ENCODE data around the gene TBC1D21. TPM values are rescaled to one million over a fixed set of nuclear protein-coding genes. Genes with fewer than 3 reads are reported as not detected.
"Not testable (repeated sequence)": the region's sequence is repeated elsewhere in the genome, so short reads cannot be mapped to it uniquely, and the experiment has no call there.

The TBC1D21 gene
- total and polyA plus RNA-seq, 12 donors = not detected

DNA sequence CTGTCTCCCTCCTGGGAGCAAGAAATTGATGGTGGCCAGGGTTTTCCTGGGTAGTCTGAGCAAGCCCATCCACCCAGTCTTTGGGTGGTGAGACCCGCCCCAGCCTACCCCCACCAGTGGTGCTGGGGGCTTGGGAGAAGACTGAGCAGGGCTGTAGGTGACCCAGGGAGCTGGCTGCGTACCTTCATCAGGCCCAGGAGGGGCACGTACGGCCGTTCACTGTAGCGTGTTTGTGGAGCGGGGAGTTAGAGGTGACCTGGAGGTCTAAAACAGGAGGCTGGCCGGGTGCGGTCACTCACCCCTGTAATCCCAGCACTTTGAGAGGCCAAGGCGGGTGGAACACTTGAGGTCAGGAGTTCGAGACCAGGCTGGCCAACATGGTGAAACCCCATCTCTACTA, 64.4 kb downstream of the TBC1D21 start:
- 97 to 99% methylated on average over 11 of the region's 11 CpGs for WGBS, 2 donors
- TF ChIP-seq, protein P1, sequence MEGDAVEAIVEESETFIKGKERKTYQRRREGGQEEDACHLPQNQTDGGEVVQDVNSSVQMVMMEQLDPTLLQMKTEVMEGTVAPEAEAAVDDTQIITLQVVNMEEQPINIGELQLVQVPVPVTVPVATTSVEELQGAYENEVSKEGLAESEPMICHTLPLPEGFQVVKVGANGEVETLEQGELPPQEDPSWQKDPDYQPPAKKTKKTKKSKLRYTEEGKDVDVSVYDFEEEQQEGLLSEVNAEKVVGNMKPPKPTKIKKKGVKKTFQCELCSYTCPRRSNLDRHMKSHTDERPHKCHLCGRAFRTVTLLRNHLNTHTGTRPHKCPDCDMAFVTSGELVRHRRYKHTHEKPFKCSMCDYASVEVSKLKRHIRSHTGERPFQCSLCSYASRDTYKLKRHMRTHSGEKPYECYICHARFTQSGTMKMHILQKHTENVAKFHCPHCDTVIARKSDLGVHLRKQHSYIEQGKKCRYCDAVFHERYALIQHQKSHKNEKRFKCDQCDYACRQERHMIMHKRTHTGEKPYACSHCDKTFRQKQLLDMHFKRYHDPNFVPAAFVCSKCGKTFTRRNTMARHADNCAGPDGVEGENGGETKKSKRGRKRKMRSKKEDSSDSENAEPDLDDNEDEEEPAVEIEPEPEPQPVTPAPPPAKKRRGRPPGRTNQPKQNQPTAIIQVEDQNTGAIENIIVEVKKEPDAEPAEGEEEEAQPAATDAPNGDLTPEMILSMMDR (IDR thresholded peaks at IDR 0.05) = no peak
- Histone ChIP-seq H3K27me3 (no peaks in the 10 kb centered on the region), H3K4me3 (no peak overlapping the region), H3K27ac (peak overlapping the region in 1 of 10 donors; percentile 58), H3K36me3 (no peaks in the 10 kb centered on the region), H3K9me3 (no peaks in the 10 kb centered on the region), H3K4me1 (peaks cover 12 to 85% (median 44%) of the 10 kb centered on the region in 9 donors)
- ATAC-seq (no peak), DNase-seq (no peak)
- intact Hi-C loops (cut with DNase I) = no loop called here

DNA sequence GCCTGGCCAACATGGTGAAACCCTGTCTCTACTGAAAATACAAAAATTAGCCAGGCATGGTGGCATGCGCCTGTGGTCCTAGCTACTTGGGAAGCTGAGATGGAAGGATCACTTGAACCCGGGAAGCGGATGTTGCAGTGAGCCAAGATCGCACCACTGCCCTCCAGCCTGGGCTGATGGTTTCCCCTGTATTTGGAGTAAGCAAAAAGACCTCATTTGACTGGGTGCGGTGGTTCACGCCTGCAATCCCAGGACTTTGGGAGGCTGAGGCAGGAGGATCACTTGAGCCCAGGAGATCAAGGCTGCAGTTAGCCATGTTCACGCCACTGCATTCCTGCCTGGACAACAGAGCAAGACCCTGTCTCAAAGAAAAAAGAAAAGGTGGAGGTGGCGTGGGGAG, 65.2 kb downstream of the TBC1D21 start:
- ATAC-seq; H3K27ac ChIP-seq; intact Hi-C loops (cut with DNase I); H3K36me3 ChIP-seq; H3K27me3 ChIP-seq; H3K4me3 ChIP-seq; H3K9me3 ChIP-seq; DNase-seq: not testable (repeated sequence)
- 93 to 95% methylated on average over 8 of the region's 8 CpGs for WGBS, 2 donors
- peaks cover 12 to 78% (median 44%) of the 10 kb centered on the region in 9 donors for H3K4me1 ChIP-seq

Other genes with a start within 250 kb of the TBC1D21 start
- 100 to 1,000 TPM; 167 to 212 (median 188) TPM for gene NPTN, start 240.2 kb upstream of the TBC1D21 start, total RNA-seq
- gene NPTN, start 240.2 kb upstream of the TBC1D21 start, polyA plus RNA-seq = 100 to 1,000 TPM in 1 of 2 donors, 10 to 100 TPM in 1; 89.9 to 121 TPM
- gene CD276, start 189.2 kb upstream of the TBC1D21 start, total RNA-seq = 10 to 100 TPM; 26.5 to 77.1 (median 38.1) TPM
- gene CD276, start 189.2 kb upstream of the TBC1D21 start, polyA plus RNA-seq = 10 to 100 TPM; 34.2 to 45.1 TPM
- gene INSYN1, start 120.2 kb upstream of the TBC1D21 start, total RNA-seq = 100 to 1,000 TPM in 4 of 10 donors, 10 to 100 TPM in 6; 56.4 to 221 (median 74.9) TPM
- 100 to 1,000 TPM; 134 to 154 TPM for gene INSYN1, start 120.2 kb upstream of the TBC1D21 start, polyA plus RNA-seq
- gene LOXL1, start 52.9 kb downstream of the TBC1D21 start, total RNA-seq = 10 to 100 TPM; 11.2 to 60.2 (median 26.3) TPM
- 10 to 100 TPM; 41.4 to 66.6 TPM for gene LOXL1, start 52.9 kb downstream of the TBC1D21 start, polyA plus RNA-seq
- gene STOML1, start 118.7 kb downstream of the TBC1D21 start, total RNA-seq = 10 to 100 TPM; 21.1 to 38.4 (median 27.2) TPM
- gene STOML1, start 118.7 kb downstream of the TBC1D21 start, polyA plus RNA-seq = 10 to 100 TPM; 33.1 to 35.0 TPM
- 10 to 100 TPM; 17.9 to 50.1 (median 22.5) TPM for gene PML, start 121.2 kb downstream of the TBC1D21 start, total RNA-seq
- 10 to 100 TPM; 18.4 to 32.0 TPM for gene PML, start 121.2 kb downstream of the TBC1D21 start, polyA plus RNA-seq
- gene GOLGA6A, start 209.0 kb downstream of the TBC1D21 start, total RNA-seq = not detected
- gene GOLGA6A, start 209.0 kb downstream of the TBC1D21 start, polyA plus RNA-seq = not detected

Data from heart right ventricle (tissue), 16 donors.